SK-N-SH treated with all-trans-retinoic acid at 6 μM for 48 hours (cell line): Measurements from ENCODE around the gene DIP2C.

Experiments
- ATAC-seq: fragments of 200-7000 bp; cut with Tn5 transposase; 3 replicates; pipeline ENCODE4 v1.9.1; 2020; ENCODE audit warnings: mild to moderate bottlenecking, moderate library complexity
- ARNTL ChIP-seq: fragments of 450-650 bp; formaldehyde crosslinking; IDR thresholded peaks from 2 replicates; pipeline ENCODE4 v1.5.0; 2020; ENCODE audit warnings: low read depth, mild to moderate bottlenecking, moderate library complexity, borderline replicate concordance
- BACH2 ChIP-seq: fragments of 250-450 bp; sonication (Bioruptor Pico); IDR thresholded peaks from 2 replicates; pipeline ENCODE4 v1.9.0; 2021; ENCODE audit warnings: mild to moderate bottlenecking, borderline replicate concordance
- CREB5 ChIP-seq: fragments of 250-450 bp; sonication (Bioruptor Pico); IDR thresholded peaks from 2 replicates; pipeline ENCODE4 v1.5.1; 2020; ENCODE audit warnings: low read depth, mild to moderate bottlenecking, moderate library complexity
- CSDC2 ChIP-seq: fragments of 250-450 bp; sonication (Bioruptor Pico); IDR thresholded peaks from 2 replicates; pipeline ENCODE4 v1.5.0; 2020; ENCODE audit warnings: mild to moderate bottlenecking, moderate library complexity
- CSRNP3 ChIP-seq: fragments of 250-450 bp; sonication (Bioruptor Pico); IDR thresholded peaks from 2 replicates; pipeline ENCODE4 v1.5.1; 2021; ENCODE audit warnings: mild to moderate bottlenecking, moderate library complexity
- ESRRG ChIP-seq: fragments of 250-450 bp; sonication (Bioruptor Pico); IDR thresholded peaks from 2 replicates; pipeline ENCODE4 v1.6.1; 2021; ENCODE audit warnings: mild to moderate bottlenecking
- GLIS3 ChIP-seq: fragments of 250-450 bp; sonication (Bioruptor Pico); IDR thresholded peaks from 2 replicates; pipeline ENCODE4 v1.5.0; 2020; ENCODE audit warnings: mild to moderate bottlenecking, moderate library complexity
- ISL1 ChIP-seq: fragments of 250-450 bp; sonication (Bioruptor Pico); IDR thresholded peaks from 2 replicates; pipeline ENCODE4 v2.1.2; 2022; ENCODE audit warnings: mild to moderate bottlenecking, moderate library complexity
- OSR1 ChIP-seq: fragments of 250-450 bp; sonication (Bioruptor Pico); IDR thresholded peaks from 2 replicates; pipeline ENCODE4 v1.8.0; 2022; ENCODE audit warnings: moderate library complexity, mild to moderate bottlenecking, inconsistent platforms
- PATZ1 ChIP-seq: fragments of 250-450 bp; sonication (Bioruptor Pico); IDR thresholded peaks from 2 replicates; pipeline ENCODE4 v1.8.0; 2020; ENCODE audit warnings: mild to moderate bottlenecking, moderate library complexity, borderline replicate concordance
- POU6F1 ChIP-seq: fragments of 250-450 bp; sonication (Bioruptor Pico); IDR thresholded peaks from 2 replicates; pipeline ENCODE4 v1.8.0; 2021; ENCODE audit warnings: low read depth, mild to moderate bottlenecking, moderate library complexity, borderline replicate concordance
- PPARA ChIP-seq: fragments of 250-450 bp; sonication (Bioruptor Pico); IDR thresholded peaks from 2 replicates; pipeline ENCODE4 v1.5.0; 2020; ENCODE audit warnings: mild to moderate bottlenecking, borderline replicate concordance
- RARB ChIP-seq: fragments of 250-450 bp; sonication (Bioruptor Pico); IDR thresholded peaks from 2 replicates; pipeline ENCODE4 v1.8.0; 2021; ENCODE audit warnings: mild to moderate bottlenecking, moderate library complexity
- SNAI2 ChIP-seq: fragments of 250-450 bp; sonication (Bioruptor Pico); IDR thresholded peaks from 2 replicates; pipeline ENCODE4 v1.5.0; 2020; ENCODE audit warnings: mild to moderate bottlenecking, moderate library complexity
- TCF4 ChIP-seq: fragments of 250-450 bp; sonication (Bioruptor Pico); IDR thresholded peaks from 2 replicates; pipeline ENCODE4 v1.8.0; 2021; ENCODE audit warnings: mild to moderate bottlenecking, moderate library complexity, borderline replicate concordance
- TSHZ2 ChIP-seq: fragments of 250-450 bp; sonication (Bioruptor Pico); IDR thresholded peaks from 2 replicates; pipeline ENCODE4 v1.5.0; 2020; ENCODE audit warnings: mild to moderate bottlenecking, moderate library complexity
- ZC3H10 ChIP-seq: fragments of 250-450 bp; sonication (Bioruptor Pico); IDR thresholded peaks from 2 replicates; pipeline ENCODE4 v1.5.1; 2021; ENCODE audit warnings: mild to moderate bottlenecking, moderate library complexity
- ZFP3 ChIP-seq: fragments of 250-450 bp; sonication (Bioruptor Pico); IDR thresholded peaks from 2 replicates; pipeline ENCODE4 v1.5.0; 2020; ENCODE audit warnings: mild to moderate bottlenecking, moderate library complexity
- ZFP30 ChIP-seq: fragments of 450-650 bp; formaldehyde crosslinking; IDR thresholded peaks from 2 replicates; pipeline ENCODE4 v1.5.0; 2022; ENCODE audit warnings: mild to moderate bottlenecking, moderate library complexity
- ZNF565 ChIP-seq: fragments of 450-650 bp; formaldehyde crosslinking; conservative IDR thresholded peaks from 2 replicates; pipeline ENCODE4 v1.5.0; 2020; ENCODE audit warnings: low read depth, mild to moderate bottlenecking, moderate library complexity
- ZNF70 ChIP-seq: fragments of 450-650 bp; formaldehyde crosslinking; IDR thresholded peaks from 2 replicates; pipeline ENCODE4 v1.5.0; 2020; ENCODE audit warnings: mild to moderate bottlenecking, moderate library complexity
- ZNF8 ChIP-seq: fragments of 450-650 bp; formaldehyde crosslinking; IDR thresholded peaks from 2 replicates; pipeline ENCODE4 v1.5.0; 2020; ENCODE audit warnings: mild to moderate bottlenecking, moderate library complexity

Gene DIP2C

GRCh38 chr10:336247-336646 is 353.2 kb downstream of the DIP2C start (continued):
- TF ChIP-seq CREB5 (CRISPR knock-in tag): no peak
- no peak for TF ChIP-seq ZC3H10
- TF ChIP-seq PATZ1 (CRISPR knock-in tag): no peak
- no peak for TF ChIP-seq ZNF8 (CRISPR knock-in tag)
- TF ChIP-seq, all 23 proteins: peak for 0

GRCh38 chr10:335151-335800 is 354.2 kb downstream of the DIP2C start:
- no peak for ATAC-seq
- TF ChIP-seq ESRRG (CRISPR knock-in tag) (no peak), ZNF565 (CRISPR knock-in tag) (no peak), ZFP30 (no peak), ARNTL (CRISPR knock-in tag) (no peak), ZNF70 (CRISPR knock-in tag) (no peak), POU6F1 (no peak), CSDC2 (CRISPR knock-in tag) (no peak), ZFP3 (no peak), ZC3H10 (no peak), BACH2 (CRISPR knock-in tag) (no peak), ZNF8 (CRISPR knock-in tag) (no peak)
- TF ChIP-seq, all 23 proteins: peak for 0

GRCh38 chr10:331186-331585 is 358.3 kb downstream of the DIP2C start:
- no peak for ATAC-seq
- TF ChIP-seq TSHZ2 (CRISPR knock-in tag): no peak
- TF ChIP-seq ZFP30: no peak
- no peak for TF ChIP-seq ISL1 (CRISPR knock-in tag)
- TF ChIP-seq ARNTL (CRISPR knock-in tag): no peak
- TF ChIP-seq RARB (CRISPR knock-in tag): no peak
- no peak for TF ChIP-seq CSRNP3 (CRISPR knock-in tag)
- TF ChIP-seq CREB5 (CRISPR knock-in tag): no peak
- TF ChIP-seq TCF4 (CRISPR knock-in tag): no peak
- no peak for TF ChIP-seq OSR1 (CRISPR knock-in tag)
- TF ChIP-seq ESRRG (CRISPR knock-in tag): no peak
- no peak for TF ChIP-seq ZC3H10
- TF ChIP-seq BACH2 (CRISPR knock-in tag): no peak
- no peak for TF ChIP-seq SNAI2 (CRISPR knock-in tag)
- TF ChIP-seq ZNF70 (CRISPR knock-in tag): no peak
- no peak for TF ChIP-seq PPARA (CRISPR knock-in tag)
- TF ChIP-seq ZNF565 (CRISPR knock-in tag): no peak
- no peak for TF ChIP-seq GLIS3 (CRISPR knock-in tag)
- no peak for TF ChIP-seq PATZ1 (CRISPR knock-in tag)
- TF ChIP-seq ZFP3: no peak
